HFF-Myc (cell line): ENCODE data around the gene TLK1.

Source experiments
- DNase-seq: peaks from one replicate; pipeline ENCODE4 v3.0.0-alpha.2; 2011; ENCODE audit warnings: low read depth; ENCODE audit errors: extremely low read depth
- H3K4me3 ChIP-seq: replicated peaks from 2 replicates; pipeline ENCODE4 v1.5.1; 2011; ENCODE audit warnings: low read depth, mild to moderate bottlenecking, control low read depth, low read length
- TF ChIP-seq, protein P1 (sequence below): IDR thresholded peaks from 2 replicates; pipeline ENCODE4 v1.5.1; 2012; ENCODE audit warnings: mild to moderate bottlenecking, low read depth, low read length, control low read depth; ENCODE audit errors: missing control alignments

The TLK1 gene

DNA sequence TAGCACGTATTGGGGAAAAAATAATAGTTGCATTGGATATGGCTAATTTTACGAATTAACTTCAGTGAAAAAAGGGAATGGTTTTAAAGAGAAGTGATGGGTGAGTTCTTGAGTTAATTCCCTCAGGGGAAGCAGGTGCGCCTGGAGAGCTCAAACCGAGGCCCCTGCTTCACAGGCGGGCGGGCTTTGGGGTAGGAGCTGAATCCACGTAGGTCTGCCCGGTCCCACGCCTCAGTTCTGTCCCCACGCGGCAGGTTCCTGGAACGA is 187.5 kb downstream of the TLK1 start:
- H3K4me3 ChIP-seq = peak overlapping the region; percentile 56
- DNase-seq = no peak
- TF ChIP-seq, protein P1, sequence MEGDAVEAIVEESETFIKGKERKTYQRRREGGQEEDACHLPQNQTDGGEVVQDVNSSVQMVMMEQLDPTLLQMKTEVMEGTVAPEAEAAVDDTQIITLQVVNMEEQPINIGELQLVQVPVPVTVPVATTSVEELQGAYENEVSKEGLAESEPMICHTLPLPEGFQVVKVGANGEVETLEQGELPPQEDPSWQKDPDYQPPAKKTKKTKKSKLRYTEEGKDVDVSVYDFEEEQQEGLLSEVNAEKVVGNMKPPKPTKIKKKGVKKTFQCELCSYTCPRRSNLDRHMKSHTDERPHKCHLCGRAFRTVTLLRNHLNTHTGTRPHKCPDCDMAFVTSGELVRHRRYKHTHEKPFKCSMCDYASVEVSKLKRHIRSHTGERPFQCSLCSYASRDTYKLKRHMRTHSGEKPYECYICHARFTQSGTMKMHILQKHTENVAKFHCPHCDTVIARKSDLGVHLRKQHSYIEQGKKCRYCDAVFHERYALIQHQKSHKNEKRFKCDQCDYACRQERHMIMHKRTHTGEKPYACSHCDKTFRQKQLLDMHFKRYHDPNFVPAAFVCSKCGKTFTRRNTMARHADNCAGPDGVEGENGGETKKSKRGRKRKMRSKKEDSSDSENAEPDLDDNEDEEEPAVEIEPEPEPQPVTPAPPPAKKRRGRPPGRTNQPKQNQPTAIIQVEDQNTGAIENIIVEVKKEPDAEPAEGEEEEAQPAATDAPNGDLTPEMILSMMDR = no peak

DNA sequence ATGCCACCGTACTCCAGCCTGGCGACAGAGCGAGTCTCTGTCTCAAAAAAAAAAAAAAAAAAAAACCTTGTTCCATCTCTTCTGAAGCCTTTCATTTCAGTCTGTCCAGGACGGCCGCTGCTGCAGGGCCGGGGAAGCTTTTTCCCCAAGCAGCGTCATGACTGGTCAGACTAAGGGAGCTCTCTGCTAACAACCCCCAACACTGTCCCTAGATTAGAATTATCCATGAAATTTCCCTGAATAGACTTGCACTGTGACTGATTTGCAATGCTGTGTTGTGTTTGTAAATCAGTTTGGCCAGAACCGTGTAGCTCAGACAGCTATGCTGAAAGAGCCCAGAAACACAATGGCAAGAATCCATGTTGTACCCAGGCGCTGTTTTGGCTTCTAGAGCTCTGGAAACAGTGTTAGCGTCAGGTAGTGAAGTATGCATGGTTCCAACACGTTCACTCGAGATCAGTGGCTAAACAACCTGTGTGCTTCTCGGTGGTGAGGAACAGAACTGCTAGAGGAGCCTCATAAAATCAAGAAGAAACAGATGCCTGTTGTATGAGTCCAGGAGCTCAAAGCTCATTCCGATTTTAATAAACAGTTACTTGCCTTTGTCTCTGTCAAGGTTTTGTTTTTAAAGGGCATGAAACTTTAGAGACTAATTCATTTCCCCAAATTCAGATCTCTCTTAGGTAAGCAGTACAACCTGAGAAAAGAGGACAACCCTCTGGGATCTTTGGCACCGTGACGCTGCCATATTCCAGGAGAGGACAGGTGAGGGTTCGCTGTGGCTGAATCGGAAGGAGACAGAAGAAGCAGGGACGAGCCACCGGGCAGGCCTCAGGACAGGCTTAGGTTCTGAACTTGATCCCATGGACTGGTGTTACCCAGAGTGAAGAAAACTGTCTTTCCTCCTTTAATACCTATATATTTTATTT is 188.1 kb downstream of the TLK1 start:
- TF ChIP-seq, protein P1 = no peak
- H3K4me3 ChIP-seq = peak overlapping the region; percentile 56
- no peak for DNase-seq

DNA sequence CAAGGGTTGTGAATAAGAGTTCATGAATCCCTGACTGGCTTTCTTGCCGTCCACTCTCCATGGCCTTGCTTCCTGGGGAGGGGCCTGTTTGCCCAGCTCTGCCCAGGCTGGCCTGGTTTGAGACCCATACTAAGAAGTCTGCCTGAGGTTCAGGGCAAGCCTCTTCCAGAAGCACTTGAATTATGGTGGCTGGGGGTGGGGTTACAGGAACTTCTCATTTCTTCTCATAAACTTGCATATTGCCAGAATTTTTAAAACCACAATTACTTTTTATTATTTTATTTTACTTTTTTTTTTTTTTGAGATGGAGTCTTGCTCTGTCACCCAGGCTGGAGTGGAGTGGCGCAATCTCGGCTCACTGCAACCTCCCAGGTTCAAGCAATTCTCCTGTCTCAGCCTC is 189.6 kb downstream of the TLK1 start:
- TF ChIP-seq, protein P1 = no peak
- no peak overlapping the region for H3K4me3 ChIP-seq
- no peak for DNase-seq

DNA sequence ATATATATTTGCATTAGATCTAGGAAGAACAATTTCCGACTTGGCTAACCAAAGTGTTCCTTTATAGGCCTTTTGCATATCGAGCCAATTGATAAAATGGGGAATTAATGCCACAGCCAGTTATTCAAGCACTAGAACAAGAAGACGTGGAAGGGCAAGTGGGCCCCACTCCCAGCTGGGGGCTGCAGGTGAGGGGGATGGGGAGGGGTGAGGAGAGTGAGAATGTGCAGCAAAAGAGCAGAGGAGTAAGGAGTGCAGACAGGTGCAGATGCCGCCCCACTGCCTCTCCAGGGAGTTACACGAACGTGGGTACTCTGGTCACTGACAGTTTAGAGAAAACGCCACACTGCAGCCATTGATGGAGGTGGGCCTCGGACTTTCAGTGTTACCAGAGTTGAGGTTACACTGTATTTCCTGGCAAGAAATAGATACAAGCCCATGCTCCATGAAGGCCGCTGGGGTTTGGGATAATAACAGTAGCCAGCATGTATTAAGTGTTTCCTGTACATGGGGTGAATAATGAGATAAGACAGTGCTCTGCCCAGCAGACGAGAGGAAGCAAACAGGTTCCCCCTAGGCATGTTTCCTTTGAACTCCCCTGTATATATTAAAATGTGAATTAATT is 190.7 kb downstream of the TLK1 start:
- TF ChIP-seq, protein P1 = no peak
- no peak for DNase-seq
- H3K4me3 ChIP-seq = no peak overlapping the region

DNA sequence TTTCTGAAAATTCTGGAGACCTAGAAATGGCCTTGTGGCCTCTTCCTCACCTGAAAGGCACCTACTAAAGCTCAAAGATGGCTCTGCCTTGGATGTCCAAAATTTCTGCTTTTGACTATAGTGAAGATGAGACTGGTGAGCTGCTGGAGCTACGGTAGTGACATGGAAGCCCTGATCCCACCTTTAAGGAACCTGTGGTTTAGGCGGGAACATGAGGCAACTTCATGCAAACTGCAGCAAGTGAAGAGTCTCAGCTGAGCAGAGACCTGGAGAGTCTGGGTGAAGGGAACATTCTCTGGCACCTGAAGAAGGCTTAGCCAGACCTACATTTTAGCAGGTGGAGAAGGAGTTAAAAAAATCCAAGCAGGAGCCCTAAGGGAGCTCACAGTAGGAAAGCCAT is 191.7 kb downstream of the TLK1 start:
- no peak overlapping the region for H3K4me3 ChIP-seq
- TF ChIP-seq, protein P1 = no peak
- no peak for DNase-seq

DNA sequence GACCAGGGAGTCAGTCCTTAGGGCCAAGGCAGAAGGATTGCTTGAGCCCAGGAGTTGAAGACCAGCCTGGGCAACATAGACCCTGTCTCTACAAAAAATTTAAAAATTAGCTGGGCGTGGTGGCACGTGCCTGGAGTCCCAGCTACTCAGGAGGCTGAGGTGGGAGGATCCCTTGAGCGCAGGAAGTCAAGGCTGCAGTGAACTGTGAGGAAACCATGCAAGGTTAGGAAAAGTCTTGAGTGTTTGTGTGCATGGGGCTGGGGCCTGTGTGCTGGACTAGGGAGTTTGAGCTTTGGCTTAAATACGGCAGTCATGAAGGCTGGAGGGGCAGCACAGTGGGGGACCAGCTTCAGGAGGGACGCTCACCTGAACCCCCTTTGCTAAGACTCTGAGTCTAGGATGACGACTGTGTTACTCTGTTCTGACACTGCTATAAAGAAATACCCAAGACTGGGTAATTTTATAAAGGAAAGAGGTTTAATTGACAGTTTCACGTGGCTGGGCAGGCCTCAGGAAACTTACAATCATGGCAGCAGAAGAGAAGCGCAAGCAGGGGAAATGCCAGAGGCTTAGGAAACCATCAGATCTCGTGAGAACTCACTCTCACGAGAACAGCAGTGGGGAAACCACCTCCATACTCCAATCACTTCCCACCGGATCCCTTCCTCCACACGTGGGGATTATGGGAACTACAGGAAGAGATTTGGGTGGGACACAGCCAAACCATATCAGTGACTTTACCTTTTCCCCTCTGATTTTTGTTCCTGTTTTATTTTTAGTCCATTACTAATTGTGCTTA is 192.3 kb downstream of the TLK1 start:
- no peak for DNase-seq
- TF ChIP-seq, protein P1 = no peak
- no peak overlapping the region for H3K4me3 ChIP-seq
